ENCODE measurements around the gene PADI4. TPM values are rescaled to one million over a fixed set of nuclear protein-coding genes. Genes with fewer than 3 reads are reported as not detected.

PADI4 gene
- total and polyA plus RNA-seq, 2 experiments from 2014 or later = not detected

- DNase-seq (ENCODE audit: low read depth in 1 of 2, low spot score in 1 of 2) = no peak
- Histone ChIP-seq H3K4me1 (ENCODE audit: low read depth) (no peaks in the 10 kb centered on the region), H3K4me3 (no peak overlapping the region), H3K27ac (no peak overlapping the region), H3K36me3 (no peaks in the 10 kb centered on the region), H3K27me3 (no peaks in the 10 kb centered on the region), H3K9me3 (ENCODE audit: low read depth) (no peaks in the 10 kb centered on the region)
- no peak for TF ChIP-seq CTCF (IDR thresholded peaks at IDR 0.05; ENCODE audit: low read depth, low read length)
Measured at GRCh38 chr1:17301767-17302166, 6.2 kb upstream of the PADI4 start.

GRCh38 chr1:17304151-17304825 lies 3.7 kb upstream of the PADI4 start:
- Histone ChIP-seq H3K36me3 (no peaks in the 10 kb centered on the region), H3K9me3 (ENCODE audit: low read depth) (no peaks in the 10 kb centered on the region), H3K27ac (no peak overlapping the region), H3K27me3 (no peaks in the 10 kb centered on the region), H3K4me1 (ENCODE audit: low read depth) (no peaks in the 10 kb centered on the region), H3K4me3 (no peak overlapping the region)
- peak in 1 of 2 donors; percentile 57 for DNase-seq (ENCODE audit: low read depth in 1 of 2, low spot score in 1 of 2)
- TF ChIP-seq CTCF (IDR thresholded peaks at IDR 0.05; ENCODE audit: low read depth, low read length) = no peak

- no peak for DNase-seq (ENCODE audit: low read depth in 1 of 2, low spot score in 1 of 2)
- Histone ChIP-seq H3K27me3 (no peaks in the 10 kb centered on the region), H3K27ac (no peak overlapping the region), H3K36me3 (no peaks in the 10 kb centered on the region), H3K4me3 (no peak overlapping the region), H3K4me1 (ENCODE audit: low read depth) (no peaks in the 10 kb centered on the region), H3K9me3 (ENCODE audit: low read depth) (no peaks in the 10 kb centered on the region)
- no peak for TF ChIP-seq CTCF (IDR thresholded peaks at IDR 0.05; ENCODE audit: low read depth, low read length)
Measured at GRCh38 chr1:17304826-17305175, 3.2 kb upstream of the PADI4 start.

- H3K27ac ChIP-seq = no peak overlapping the region
- no peak for TF ChIP-seq CTCF (IDR thresholded peaks at IDR 0.05; ENCODE audit: low read depth, low read length)
- no peaks in the 10 kb centered on the region for H3K4me1 ChIP-seq (ENCODE audit: low read depth)
- H3K9me3 ChIP-seq (ENCODE audit: low read depth) = no peaks in the 10 kb centered on the region
- no peaks in the 10 kb centered on the region for H3K27me3 ChIP-seq
- no peaks in the 10 kb centered on the region for H3K36me3 ChIP-seq
- DNase-seq (ENCODE audit: low read depth in 1 of 2, low spot score in 1 of 2) = no peak
- H3K4me3 ChIP-seq = no peak overlapping the region
Measured at GRCh38 chr1:17305576-17306095, 2.4 kb upstream of the PADI4 start.

- no peak overlapping the region for H3K4me3 ChIP-seq
- H3K27me3 ChIP-seq = no peaks in the 10 kb centered on the region
- no peaks in the 10 kb centered on the region for H3K4me1 ChIP-seq (ENCODE audit: low read depth)
- DNase-seq (ENCODE audit: low read depth in 1 of 2, low spot score in 1 of 2) = no peak
- no peak for TF ChIP-seq CTCF (IDR thresholded peaks at IDR 0.05; ENCODE audit: low read depth, low read length)
- H3K36me3 ChIP-seq = no peaks in the 10 kb centered on the region
- no peaks in the 10 kb centered on the region for H3K9me3 ChIP-seq (ENCODE audit: low read depth)
- no peak overlapping the region for H3K27ac ChIP-seq
Measured at GRCh38 chr1:17306407-17306806, 1.6 kb upstream of the PADI4 start.

Measured in cardiac muscle cell (in vitro differentiated cells and primary cell).